ENCODE measurements around the gene CHI3L2. TPM values are rescaled to one million over a fixed set of nuclear protein-coding genes. Genes with fewer than 3 reads are reported as not detected.

CHI3L2 gene
- total and polyA plus RNA-seq, 2 donors from 2014 or later = 5.8 to 27.2 TPM

DNA sequence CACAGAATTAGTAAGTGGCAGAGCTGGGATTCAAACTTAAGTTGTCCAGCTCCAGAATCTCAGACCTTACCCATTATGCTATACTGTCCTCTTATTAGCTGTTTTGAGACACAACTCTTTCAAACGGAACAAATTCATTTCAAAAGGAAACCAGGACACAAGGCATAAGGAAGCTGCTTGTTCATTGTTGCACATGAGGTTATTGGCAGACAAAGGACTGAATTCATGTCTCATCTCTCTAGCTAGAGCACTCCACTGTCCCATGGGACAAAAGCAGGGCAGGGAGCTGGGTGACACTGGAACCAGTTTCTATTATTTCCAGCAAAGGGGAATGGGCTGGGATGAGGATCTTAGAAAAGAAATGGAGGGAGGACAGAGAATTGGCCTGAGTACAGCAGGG, 26.4 kb downstream of the CHI3L2 start:
- H3K36me3 ChIP-seq (ENCODE audit: control insufficient read depth in 2 of 3, insufficient read depth in 3 of 3, low read length in 3 of 3) = no peaks in the 10 kb centered on the region
- intact Hi-C loops (cut with DNase I) = no loop called here
- H3K9me3 ChIP-seq (ENCODE audit: control insufficient read depth in 2 of 3, insufficient read depth in 1 of 3, low read length in 3 of 3) = no peaks in the 10 kb centered on the region
- DNase-seq (no peak), FAIRE-seq (no peak)
- no peak overlapping the region for H3K4me3 ChIP-seq (ENCODE audit: low read length in 3 of 3)
- TF ChIP-seq, protein P1, sequence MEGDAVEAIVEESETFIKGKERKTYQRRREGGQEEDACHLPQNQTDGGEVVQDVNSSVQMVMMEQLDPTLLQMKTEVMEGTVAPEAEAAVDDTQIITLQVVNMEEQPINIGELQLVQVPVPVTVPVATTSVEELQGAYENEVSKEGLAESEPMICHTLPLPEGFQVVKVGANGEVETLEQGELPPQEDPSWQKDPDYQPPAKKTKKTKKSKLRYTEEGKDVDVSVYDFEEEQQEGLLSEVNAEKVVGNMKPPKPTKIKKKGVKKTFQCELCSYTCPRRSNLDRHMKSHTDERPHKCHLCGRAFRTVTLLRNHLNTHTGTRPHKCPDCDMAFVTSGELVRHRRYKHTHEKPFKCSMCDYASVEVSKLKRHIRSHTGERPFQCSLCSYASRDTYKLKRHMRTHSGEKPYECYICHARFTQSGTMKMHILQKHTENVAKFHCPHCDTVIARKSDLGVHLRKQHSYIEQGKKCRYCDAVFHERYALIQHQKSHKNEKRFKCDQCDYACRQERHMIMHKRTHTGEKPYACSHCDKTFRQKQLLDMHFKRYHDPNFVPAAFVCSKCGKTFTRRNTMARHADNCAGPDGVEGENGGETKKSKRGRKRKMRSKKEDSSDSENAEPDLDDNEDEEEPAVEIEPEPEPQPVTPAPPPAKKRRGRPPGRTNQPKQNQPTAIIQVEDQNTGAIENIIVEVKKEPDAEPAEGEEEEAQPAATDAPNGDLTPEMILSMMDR (IDR thresholded peaks at IDR 0.05; ENCODE audit: borderline replicate concordance, extremely low read depth, insufficient read depth) = no peak
- no peaks in the 10 kb centered on the region for H3K4me1 ChIP-seq (ENCODE audit: control insufficient read depth in 2 of 3, insufficient read depth in 2 of 3, low read depth in 1 of 3, low read length in 3 of 3)
- H3K9ac ChIP-seq (ENCODE audit: low read length in 3 of 3) = no peak overlapping the region
- no peaks in the 10 kb centered on the region for H3K27me3 ChIP-seq (ENCODE audit: control insufficient read depth, insufficient read depth, low read length)
- H3K27ac ChIP-seq (ENCODE audit: low read depth in 2 of 2, low read length in 2 of 2) = no peak overlapping the region

DNA sequence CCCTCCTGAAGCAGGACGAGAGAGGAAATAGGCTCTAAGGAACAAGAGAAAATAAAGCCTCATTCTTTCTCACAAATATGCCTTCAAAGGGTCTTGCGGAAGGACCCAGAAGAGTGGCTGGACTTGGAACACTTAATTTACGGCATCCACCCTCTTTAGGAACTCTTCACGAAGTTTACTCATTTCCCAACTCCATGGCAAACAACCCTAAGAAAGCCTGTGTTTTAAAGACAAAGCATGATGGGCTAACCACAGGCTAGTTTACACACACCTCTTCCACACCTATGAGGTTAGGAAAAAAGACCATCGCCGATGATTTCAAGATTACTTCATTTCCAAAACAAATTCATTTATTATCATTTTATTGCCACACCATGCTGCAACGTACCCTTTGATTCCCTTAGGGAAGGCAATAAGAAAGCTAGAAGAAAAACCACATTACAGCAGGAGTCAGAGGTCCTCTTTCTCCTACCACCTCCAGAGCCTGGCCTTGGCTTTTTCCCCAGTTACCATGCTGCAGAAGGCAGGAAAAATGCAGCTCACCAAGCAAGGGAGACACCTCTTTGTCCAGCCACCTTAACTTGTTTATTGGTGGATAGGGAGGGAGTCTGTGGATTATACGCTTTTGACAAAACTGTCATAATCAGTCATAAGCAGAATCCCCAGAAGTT, 29.6 kb downstream of the CHI3L2 start:
- no peaks in the 10 kb centered on the region for H3K4me1 ChIP-seq (ENCODE audit: control insufficient read depth in 2 of 3, insufficient read depth in 2 of 3, low read depth in 1 of 3, low read length in 3 of 3)
- H3K4me3 ChIP-seq (ENCODE audit: low read length in 3 of 3) = no peak overlapping the region
- no peaks in the 10 kb centered on the region for H3K9me3 ChIP-seq (ENCODE audit: control insufficient read depth in 2 of 3, insufficient read depth in 1 of 3, low read length in 3 of 3)
- H3K27me3 ChIP-seq (ENCODE audit: control insufficient read depth, insufficient read depth, low read length) = no peaks in the 10 kb centered on the region
- DNase-seq (no peak), FAIRE-seq (no peak)
- intact Hi-C loops (cut with DNase I) = no loop called here
- TF ChIP-seq, protein P1 (IDR thresholded peaks at IDR 0.05; ENCODE audit: borderline replicate concordance, extremely low read depth, insufficient read depth) = no peak
- H3K9ac ChIP-seq (ENCODE audit: low read length in 3 of 3) = no peak overlapping the region
- H3K27ac ChIP-seq (ENCODE audit: low read depth in 2 of 2, low read length in 2 of 2) = no peak overlapping the region
- H3K36me3 ChIP-seq (ENCODE audit: control insufficient read depth in 2 of 3, insufficient read depth in 3 of 3, low read length in 3 of 3) = no peaks in the 10 kb centered on the region

DNA sequence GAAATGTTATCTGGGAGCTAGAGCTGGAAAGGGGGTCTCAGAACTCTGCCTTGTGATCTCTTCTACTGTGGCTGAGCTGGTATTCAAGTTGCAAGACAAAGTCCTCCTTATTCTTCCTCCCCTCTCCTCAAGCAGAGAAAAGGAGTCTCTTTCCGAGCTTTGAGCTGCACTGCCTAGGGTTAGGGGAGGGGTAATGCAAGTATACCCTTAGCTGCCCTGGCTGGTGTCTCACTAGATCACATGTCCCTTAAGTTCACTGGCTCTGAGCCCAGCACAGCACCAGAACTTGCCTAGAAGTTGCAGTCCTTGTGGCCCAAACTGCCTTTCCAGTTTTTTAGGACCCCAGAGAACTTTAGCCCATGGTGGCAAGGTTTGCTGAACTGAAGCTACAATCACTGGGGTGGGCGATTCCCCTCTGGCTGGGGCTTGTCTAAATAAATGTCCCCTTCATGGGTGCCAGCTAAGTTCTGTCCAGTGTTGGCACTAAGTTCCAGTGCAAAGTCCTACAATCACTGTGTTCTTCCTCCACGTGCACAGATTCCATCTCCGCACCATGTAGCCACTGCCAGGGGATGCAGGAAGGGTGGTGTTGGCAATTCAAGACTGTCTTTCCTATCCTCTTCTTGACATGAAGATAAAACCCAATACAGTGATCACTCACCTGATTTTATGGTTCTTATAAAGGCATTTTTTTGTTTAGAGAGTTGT, 40.4 kb downstream of the CHI3L2 start:
- no peak for FAIRE-seq

More for the DNA sequence above, 40.4 kb downstream of the CHI3L2 start:
- Histone ChIP-seq H3K27ac (ENCODE audit: low read depth in 2 of 2, low read length in 2 of 2) (no peak overlapping the region), H3K36me3 (ENCODE audit: control insufficient read depth in 2 of 3, insufficient read depth in 3 of 3, low read length in 3 of 3) (no peaks in the 10 kb centered on the region), H3K4me1 (ENCODE audit: control insufficient read depth in 2 of 3, insufficient read depth in 2 of 3, low read depth in 1 of 3, low read length in 3 of 3) (no peaks in the 10 kb centered on the region), H3K9ac (ENCODE audit: low read length in 3 of 3) (no peak overlapping the region), H3K4me3 (ENCODE audit: low read length in 3 of 3) (no peak overlapping the region), H3K9me3 (ENCODE audit: control insufficient read depth in 2 of 3, insufficient read depth in 1 of 3, low read length in 3 of 3) (no peaks in the 10 kb centered on the region), H3K27me3 (ENCODE audit: control insufficient read depth, insufficient read depth, low read length) (peaks cover 15% of the 10 kb centered on the region)
- intact Hi-C loops (cut with DNase I) = no loop called here
- TF ChIP-seq, protein P1 (IDR thresholded peaks at IDR 0.05; ENCODE audit: borderline replicate concordance, extremely low read depth, insufficient read depth) = no peak
- no peak for DNase-seq

Measured in kidney (tissue), 14 donors.